GM21717 (cell line): ENCODE data around the gene CDC73.
"Not testable (repeated sequence)": the region's sequence is repeated elsewhere in the genome, so short reads cannot be mapped to it uniquely, and the experiment has no call there.

ENCODE experiments used
- ATAC-seq: cut with Tn5 transposase; IDR thresholded peaks from one replicate; pipeline ENCODE4 v1.9.1; 2021; ENCODE audit warnings: mild to moderate bottlenecking, moderate library complexity; ENCODE audit not compliant: unreplicated experiment

CDC73 gene

GRCh38 chr1:193113258-193113991 lies 8.4 kb upstream of the CDC73 start:
- no peak for ATAC-seq

- ATAC-seq = no peak
Observed at GRCh38 chr1:193113992-193114332, 7.9 kb upstream of the CDC73 start.

GRCh38 chr1:193114485-193115095 lies 7.2 kb upstream of the CDC73 start:
- ATAC-seq = no peak

GRCh38 chr1:193115629-193116227 lies 6.1 kb upstream of the CDC73 start:
- no peak for ATAC-seq

GRCh38 chr1:193117167-193117566 lies 4.7 kb upstream of the CDC73 start:
- not testable (repeated sequence) for ATAC-seq

GRCh38 chr1:193118194-193118593 lies 3.6 kb upstream of the CDC73 start:
- no peak for ATAC-seq

GRCh38 chr1:193118803-193119730 lies 2.8 kb upstream of the CDC73 start:
- ATAC-seq = no peak

GRCh38 chr1:193120604-193121166 lies 1.1 kb upstream of the CDC73 start:
- no peak for ATAC-seq

GRCh38 chr1:193123751-193124150 lies 1.9 kb downstream of the CDC73 start:
- ATAC-seq = no peak

- no peak for ATAC-seq
Observed at GRCh38 chr1:193125369-193125768, 3.5 kb downstream of the CDC73 start.

GRCh38 chr1:193131266-193131860 lies 9.5 kb downstream of the CDC73 start:
- peak; percentile 84 for ATAC-seq

GRCh38 chr1:193140254-193140653 lies 18.4 kb downstream of the CDC73 start:
- no peak for ATAC-seq

GRCh38 chr1:193141804-193142203 lies 20.0 kb downstream of the CDC73 start:
- no peak for ATAC-seq

GRCh38 chr1:193142409-193142808 lies 20.6 kb downstream of the CDC73 start:
- ATAC-seq = no peak

- no peak for ATAC-seq
Observed at GRCh38 chr1:193143285-193143684, 21.5 kb downstream of the CDC73 start.

- no peak for ATAC-seq
Observed at GRCh38 chr1:193144361-193144938, 22.6 kb downstream of the CDC73 start.

- no peak for ATAC-seq
Observed at GRCh38 chr1:193144999-193145398, 23.2 kb downstream of the CDC73 start.

GRCh38 chr1:193156117-193156821 lies 34.4 kb downstream of the CDC73 start:
- no peak for ATAC-seq

GRCh38 chr1:193156822-193157142 lies 35.0 kb downstream of the CDC73 start:
- no peak for ATAC-seq

GRCh38 chr1:193157360-193157759 lies 35.5 kb downstream of the CDC73 start:
- no peak for ATAC-seq
